Spleen (tissue), 11 donors: ENCODE measurements around the gene PDGFRA. TPM values are rescaled to one million over a fixed set of nuclear protein-coding genes. Genes with fewer than 3 reads are reported as not detected.

ENCODE experiments used
- DNase-seq: peaks from one replicate; pipeline ENCODE4 v3.0.0-alpha.2; 2020
- H3K27ac ChIP-seq, 8 donors: fragments of 200-600 bp; sonication (generic) in 7 of 8; 1 replicate in 4 of 8; 2 replicates in 4 of 8; pipeline versions ENCODE4 v1.5.0 to v1.8.0; 2016 to 2021; ENCODE audit warnings: inconsistent platforms in 4 of 8, mild to moderate bottlenecking in 4 of 8, moderate library complexity in 1 of 8
- H3K27me3 ChIP-seq, 7 donors: fragments of 200-600 bp; sonication (generic) in 6 of 7; replicated peaks in 1 of 7; 1 replicate in 4 of 7; 2 replicates in 3 of 7; pipeline versions ENCODE4 v1.5.0 to v1.8.0; 2016 to 2021; ENCODE audit warnings: inconsistent platforms in 3 of 7, mild to moderate bottlenecking in 1 of 7
- H3K36me3 ChIP-seq, 6 donors: fragments of 200-600 bp; sonication (generic) in 5 of 6; 1 replicate in 4 of 6; 2 replicates in 2 of 6; pipeline versions ENCODE4 v1.5.0 to v1.8.0; 2016 to 2021; ENCODE audit warnings: inconsistent platforms in 2 of 6
- H3K4me1 ChIP-seq, 6 donors: fragments of 200-600 bp; sonication (generic) in 5 of 6; 1 replicate in 3 of 6; 2 replicates in 3 of 6; pipeline versions ENCODE4 v1.5.0 to v1.8.0; 2016 to 2021; ENCODE audit warnings: inconsistent platforms in 3 of 6
- H3K4me3 ChIP-seq, 8 donors: fragments of 200-600 bp; sonication (generic) in 7 of 8; 1 replicate in 4 of 8; 2 replicates in 4 of 8; pipeline versions ENCODE4 v1.5.0 to v1.8.0; 2016 to 2021; ENCODE audit warnings: inconsistent platforms in 4 of 8, mild to moderate bottlenecking in 4 of 8, moderate library complexity in 2 of 8
- H3K9me3 ChIP-seq, 8 donors: fragments of 200-600 bp; sonication (generic) in 7 of 8; 1 replicate in 4 of 8; 2 replicates in 4 of 8; pipeline versions ENCODE4 v1.5.0 to v1.8.0; 2016 to 2021; ENCODE audit warnings: inconsistent platforms in 4 of 8
- CTCF ChIP-seq, 11 experiments: fragments of 200-600 bp in 7 of 11; fragments of 450-650 bp in 4 of 11; sonication (generic) in 4 of 11; IDR thresholded peaks in 8 of 11; conservative IDR thresholded peaks in 3 of 11; 1 replicate in 7 of 11; 2 replicates in 4 of 11; pipeline versions ENCODE4 v1.4.0 to v1.8.0; 2016 to 2021; ENCODE audit warnings: antibody characterized with exemption in 11 of 11, inconsistent platforms in 4 of 11, mild to moderate bottlenecking in 1 of 11
- POLR2A ChIP-seq, 3 donors: fragments of 450-650 bp; IDR thresholded peaks; one replicate each; pipeline ENCODE4 v1.5.1; 2017; ENCODE audit warnings: antibody characterized with exemption in 3 of 3, mild to moderate bottlenecking in 1 of 3
- POLR2AphosphoS5 ChIP-seq, 3 donors: sonication (generic); formaldehyde crosslinking; IDR thresholded peaks; one replicate each; pipeline ENCODE4 v1.5.1; 2017; ENCODE audit warnings: antibody characterized with exemption in 3 of 3
- WGBS, 5 donors: extraction: QIAGEN DNeasy Blood & Tissue Kit in 3 of 5; methylation state at CpG; one replicate each; pipeline versions ENCODE4 v1.1.5 to v1.1.7; 2013 to 2018; 5-methylcytosine and 5-hydroxymethylcytosine counted together
- intact Hi-C: fragments of 100-400 bp; cut with DNase I; formaldehyde crosslinking; loops from one replicate; pipeline ENCODE4 v1.15.0; 2023; ENCODE audit warnings: low total_unique reads
- polyA plus RNA-seq, 3 donors: library from polyadenylated mRNA; stranded (reverse); fragments of 200-250 nt; gene quantifications; one replicate each; pipeline ENCODE4 v1.2.1, GENCODE V29; 2013
- total RNA-seq, 7 donors: library from RNA; depleted of rRNA in 3 of 7; stranded (reverse); fragments of >200 nt in 3 of 7; fragmentation: NEBNext Ultra II Directional in 4 of 7; extraction: Animal tissue kit (Norgen Biotek cat#: 25700) in 4 of 7; gene quantifications; one replicate each; pipeline versions ENCODE4 v1.1.0 to v1.2.1, GENCODE V29; 2016 to 2021
- donor health status: healthy with polysubstance abuse.
- donor health status: DM: no; HTN: no; CAD: no; lungs with moderate emphysema.
- donor health status: DM: no; HTN: no; CAD: no.
- donor health status: Bipolar disorder and iron deficiency.
- donor health status: healthy.
- donor health status: DM: no; HTN: no; CAD: no.
- donor health status: DM: yes; HTN: yes; CAD: no.

PDGFRA gene
- total and polyA plus RNA-seq, 10 donors, result 11.1 to 399 (median 172) TPM

GRCh38 chr4:54272051-54272450, 43.0 kb downstream of the PDGFRA start:
- 89 to 99% (median 92%) methylated on average over 3 of the region's 3 CpGs for WGBS, 5 donors
- peaks cover 0 to 8% (median 7%) of the 10 kb centered on the region in 6 donors for H3K4me1 ChIP-seq
- peaks cover 0 to 20% (median 0%) of the 10 kb centered on the region in 6 donors for H3K36me3 ChIP-seq
- intact Hi-C loops, result no loop called here
- H3K9me3 ChIP-seq, result no peaks in the 10 kb centered on the region
- no peak for DNase-seq
- TF ChIP-seq POLR2A (IDR thresholded peaks at IDR 0.05), result no peak
- no peak for TF ChIP-seq CTCF (IDR thresholded peaks at IDR 0.05 in 8 of 11, conservative IDR thresholded peaks at IDR 0.05 in 3 of 11)
- no peak for TF ChIP-seq POLR2AphosphoS5 (IDR thresholded peaks at IDR 0.05)
- H3K4me3 ChIP-seq, result no peak overlapping the region
- no peak overlapping the region for H3K27ac ChIP-seq
- peaks cover 0 to 27% (median 0%) of the 10 kb centered on the region in 7 donors for H3K27me3 ChIP-seq

- no peak overlapping the region for H3K4me3 ChIP-seq
- H3K27ac ChIP-seq, result no peak overlapping the region
- peaks cover 0 to 35% (median 0%) of the 10 kb centered on the region in 7 donors for H3K27me3 ChIP-seq
- intact Hi-C loops, result no loop called here
- 90 to 95% (median 94%) methylated on average over 3 of the region's 3 CpGs for WGBS, 5 donors
- TF ChIP-seq POLR2A (IDR thresholded peaks at IDR 0.05) (no peak), POLR2AphosphoS5 (IDR thresholded peaks at IDR 0.05) (no peak), CTCF (IDR thresholded peaks at IDR 0.05 in 8 of 11, conservative IDR thresholded peaks at IDR 0.05 in 3 of 11) (no peak)
- H3K9me3 ChIP-seq, result no peaks in the 10 kb centered on the region
- DNase-seq, result no peak
- H3K4me1 ChIP-seq, result peaks cover 3 to 23% (median 11%) of the 10 kb centered on the region in 6 donors
- peaks cover 0 to 33% (median 0%) of the 10 kb centered on the region in 6 donors for H3K36me3 ChIP-seq
Observed at GRCh38 chr4:54274264-54274663, 45.2 kb downstream of the PDGFRA start.

- DNase-seq, result no peak
- Histone ChIP-seq H3K4me1 (peaks cover 3 to 28% (median 11%) of the 10 kb centered on the region in 6 donors), H3K36me3 (peaks cover 0 to 33% (median 0%) of the 10 kb centered on the region in 6 donors), H3K4me3 (no peak overlapping the region), H3K27me3 (peaks cover 0 to 35% (median 0%) of the 10 kb centered on the region in 7 donors), H3K9me3 (no peaks in the 10 kb centered on the region), H3K27ac (no peak overlapping the region)
- intact Hi-C loops, result no loop called here
- WGBS, 5 donors, result 82 to 92% (median 90%) methylated on average over 3 of the region's 3 CpGs
- TF ChIP-seq CTCF (IDR thresholded peaks at IDR 0.05 in 8 of 11, conservative IDR thresholded peaks at IDR 0.05 in 3 of 11), result no peak
- no peak for TF ChIP-seq POLR2AphosphoS5 (IDR thresholded peaks at IDR 0.05)
- TF ChIP-seq POLR2A (IDR thresholded peaks at IDR 0.05), result no peak
Observed at GRCh38 chr4:54274795-54275665, 45.9 kb downstream of the PDGFRA start.
